ENCODE results near the gene PLEKHG3.

- TF ChIP-seq CTCF (IDR thresholded peaks at IDR 0.05): no peak
- TF ChIP-seq NFE2L1 (CRISPR knock-in tag; IDR thresholded peaks at IDR 0.05): no peak
- no peak for TF ChIP-seq JUN (CRISPR knock-in tag; IDR thresholded peaks at IDR 0.05)
- no peak for TF ChIP-seq ATF3 (CRISPR knock-in tag; conservative IDR thresholded peaks at IDR 0.05)
Measured at GRCh38 chr14:64675312-64675711, 28.9 kb upstream of the PLEKHG3 start.

Measured in WTC11 (cell line).